Lower leg skin (tissue), 3 donors: ENCODE results near the gene BCL2.

Source experiments
- CTCF ChIP-seq, 3 donors: fragments of 450-650 bp; IDR thresholded peaks; one replicate each; pipeline ENCODE4 v1.5.1; 2016; ENCODE audit warnings: antibody characterized with exemption in 3 of 3, mild to moderate bottlenecking in 3 of 3, moderate library complexity in 2 of 3
- POLR2A ChIP-seq, 2 donors: fragments of 450-650 bp; IDR thresholded peaks; one replicate each; pipeline ENCODE4 v1.6.1; 2016 to 2017; ENCODE audit warnings: antibody characterized with exemption in 2 of 2, mild to moderate bottlenecking in 1 of 2, moderate library complexity in 1 of 2

- TF ChIP-seq CTCF (IDR thresholded peaks at IDR 0.05) (no peak), POLR2A (IDR thresholded peaks at IDR 0.05) (no peak)
These were observed 1.7 kb upstream of the BCL2 start for GRCh38 chr18:63321291-63321690.
